ENCODE results near the gene ZNF552.
"Not testable (repeated sequence)": the region's sequence is repeated elsewhere in the genome, so short reads cannot be mapped to it uniquely, and the experiment has no call there.

The ZNF552 gene

GRCh38 chr19:57817976-57818375, 3.3 kb upstream of the ZNF552 start:
- DNase-seq, result no peak

GRCh38 chr19:57816652-57817051, 1.9 kb upstream of the ZNF552 start:
- DNase-seq, result peak; percentile 34

- DNase-seq, result no peak
These were observed 748 bp upstream of the ZNF552 start for GRCh38 chr19:57815247-57816075.

- DNase-seq, result peak; percentile 38
These were observed 701 bp downstream of the ZNF552 start for GRCh38 chr19:57813919-57814504.

GRCh38 chr19:57812975-57813820, 1.5 kb downstream of the ZNF552 start:
- DNase-seq, result not testable (repeated sequence)

GRCh38 chr19:57812226-57812625, 2.5 kb downstream of the ZNF552 start:
- DNase-seq, result peak; percentile 81

- peak; percentile 87 for DNase-seq
These were observed 4.1 kb downstream of the ZNF552 start for GRCh38 chr19:57810410-57811295.

GRCh38 chr19:57807541-57807940, 7.2 kb downstream of the ZNF552 start:
- DNase-seq, result no peak

- peak; percentile 93 for DNase-seq
These were observed 11.0 kb downstream of the ZNF552 start for GRCh38 chr19:57803594-57804325.

GRCh38 chr19:57803265-57803593, 11.5 kb downstream of the ZNF552 start:
- no peak for DNase-seq

GRCh38 chr19:57802269-57802668, 12.4 kb downstream of the ZNF552 start:
- DNase-seq, result peak; percentile 27

GRCh38 chr19:57800696-57801095, 14.0 kb downstream of the ZNF552 start:
- DNase-seq, result no peak

GRCh38 chr19:57796580-57796979, 18.1 kb downstream of the ZNF552 start:
- DNase-seq, result not testable (repeated sequence)

- DNase-seq, result no peak
These were observed 25.4 kb downstream of the ZNF552 start for GRCh38 chr19:57789288-57789687.

GRCh38 chr19:57788114-57788692, 26.5 kb downstream of the ZNF552 start:
- no peak for DNase-seq

- no peak for DNase-seq
These were observed 27.8 kb downstream of the ZNF552 start for GRCh38 chr19:57786906-57787305.

GRCh38 chr19:57786286-57786685, 28.4 kb downstream of the ZNF552 start:
- DNase-seq, result no peak

- no peak for DNase-seq
These were observed 35.4 kb downstream of the ZNF552 start for GRCh38 chr19:57779220-57779845.

- no peak for DNase-seq
These were observed 36.4 kb downstream of the ZNF552 start for GRCh38 chr19:57778336-57778735.

GRCh38 chr19:57776764-57777296, 37.9 kb downstream of the ZNF552 start:
- no peak for DNase-seq

- no peak for DNase-seq
These were observed 41.2 kb downstream of the ZNF552 start for GRCh38 chr19:57773488-57773887.
